Neural crest cell (in vitro differentiated cells): ENCODE results near the gene ARID3B. TPM values are rescaled to one million over a fixed set of nuclear protein-coding genes. Genes with fewer than 3 reads are reported as not detected.

ENCODE experiments used
- DNase-seq: peaks from one replicate; pipeline ENCODE4 v3.0.0; 2021; ENCODE audit warnings: low read depth, mixed read lengths, low spot score
- H3K27ac Mint-ChIP-seq: one replicate; pipeline ENCODE4 v1.8.0; 2021; ENCODE audit warnings: mild to moderate bottlenecking, mixed read lengths; ENCODE audit not compliant: unreplicated experiment
- H3K27me3 Mint-ChIP-seq: 2 replicates; pipeline ENCODE4 v1.8.0; 2021; ENCODE audit warnings: low read depth, mild to moderate bottlenecking, mixed read lengths
- H3K36me3 Mint-ChIP-seq: 2 replicates; pipeline ENCODE4 v1.8.0; 2021; ENCODE audit warnings: low read depth, mild to moderate bottlenecking, mixed read lengths
- H3K4me1 Mint-ChIP-seq: 2 replicates; pipeline ENCODE4 v1.8.0; 2021; ENCODE audit warnings: mixed read lengths
- H3K4me3 Mint-ChIP-seq: one replicate; pipeline ENCODE4 v1.8.0; 2021; ENCODE audit warnings: mild to moderate bottlenecking, mixed read lengths
- H3K9me3 Mint-ChIP-seq: 2 replicates; pipeline ENCODE4 v1.8.0; 2021; ENCODE audit warnings: mixed read lengths
- CTCF ChIP-seq: fragments of 200-600 bp; sonication (generic); conservative IDR thresholded peaks from 2 replicates; pipeline ENCODE4 v1.5.0; 2021; ENCODE audit warnings: antibody characterized with exemption, mild to moderate bottlenecking
- total RNA-seq: library from RNA; stranded (reverse); gene quantifications from 2 replicates; pipeline ENCODE4 v1.2.1, GENCODE V29; 2021

Gene ARID3B
- total RNA-seq, 1 donor from 2014 or later = 66.5 TPM

GRCh38 chr15:74631408-74631807 is 90.4 kb downstream of the ARID3B start:
- no peak for DNase-seq
- Mint-ChIP-seq H3K4me1 (no peaks in the 10 kb centered on the region), H3K36me3 (peaks cover 4% of the 10 kb centered on the region), H3K4me3 (no peak overlapping the region), H3K9me3 (no peaks in the 10 kb centered on the region), H3K27ac (no peak overlapping the region), H3K27me3 (peaks cover 4% of the 10 kb centered on the region)
- no peak for TF ChIP-seq CTCF

GRCh38 chr15:74631935-74632560 is 91.0 kb downstream of the ARID3B start:
- H3K4me1 Mint-ChIP-seq = no peaks in the 10 kb centered on the region
- H3K27ac Mint-ChIP-seq = no peak overlapping the region
- peak; percentile 77 for DNase-seq
- H3K27me3 Mint-ChIP-seq = peaks cover 4% of the 10 kb centered on the region
- H3K4me3 Mint-ChIP-seq = no peak overlapping the region
- TF ChIP-seq CTCF = peak; percentile 88
- peaks cover 4% of the 10 kb centered on the region for H3K36me3 Mint-ChIP-seq
- H3K9me3 Mint-ChIP-seq = no peaks in the 10 kb centered on the region

- TF ChIP-seq CTCF = no peak
- H3K27ac Mint-ChIP-seq = no peak overlapping the region
- no peaks in the 10 kb centered on the region for H3K4me1 Mint-ChIP-seq
- H3K27me3 Mint-ChIP-seq = peaks cover 4% of the 10 kb centered on the region
- no peak for DNase-seq
- no peak overlapping the region for H3K4me3 Mint-ChIP-seq
- peaks cover 4% of the 10 kb centered on the region for H3K36me3 Mint-ChIP-seq
- no peaks in the 10 kb centered on the region for H3K9me3 Mint-ChIP-seq
These were observed 91.6 kb downstream of the ARID3B start for GRCh38 chr15:74632601-74633000.

- Mint-ChIP-seq H3K36me3 (peaks cover 3% of the 10 kb centered on the region), H3K4me1 (no peaks in the 10 kb centered on the region), H3K4me3 (no peak overlapping the region), H3K27ac (no peak overlapping the region), H3K9me3 (no peaks in the 10 kb centered on the region), H3K27me3 (no peaks in the 10 kb centered on the region)
- no peak for DNase-seq
- no peak for TF ChIP-seq CTCF
These were observed 92.8 kb downstream of the ARID3B start for GRCh38 chr15:74633781-74634180.

GRCh38 chr15:74635228-74635627 is 94.2 kb downstream of the ARID3B start:
- no peak overlapping the region for H3K27ac Mint-ChIP-seq
- H3K36me3 Mint-ChIP-seq = peaks cover 3% of the 10 kb centered on the region
- DNase-seq = peak; percentile 65
- H3K27me3 Mint-ChIP-seq = no peaks in the 10 kb centered on the region
- no peaks in the 10 kb centered on the region for H3K9me3 Mint-ChIP-seq
- TF ChIP-seq CTCF = peak; percentile 98
- H3K4me3 Mint-ChIP-seq = peak overlapping the region; percentile 9
- H3K4me1 Mint-ChIP-seq = no peaks in the 10 kb centered on the region
